A673 (cell line): ENCODE measurements around the gene RAB1B. TPM values are rescaled to one million over a fixed set of nuclear protein-coding genes. Genes with fewer than 3 reads are reported as not detected.

Experiments used
- Bru-seq: library from RNA; stranded (reverse); fragments of 400-500 nt; gene quantifications from one replicate; lab custom pipeline; 2021; lab: Mats Ljungman, UMichigan
- BruChase-seq, 2 experiments: library from RNA; stranded (reverse); fragments of 400-500 nt; gene quantifications; one replicate each; lab custom pipeline; 2021; lab: Mats Ljungman, UMichigan
- BruUV-seq: library from RNA; stranded (reverse); fragments of 400-500 nt; replicated peaks from 2 replicates; lab custom pipeline; 2021; lab: Mats Ljungman, UMichigan
- CTCF ChIA-PET: fragments of 300-600 bp; sonication (Branson Sonifier 250); formaldehyde crosslinking; loops from one replicate; lab custom pipeline; 2022; ENCODE audit warnings: antibody characterized with exemption; lab: Charles Lee
- POLR2A ChIA-PET: fragments of 300-600 bp; sonication (Branson Sonifier 250); formaldehyde crosslinking; loops from one replicate; lab custom pipeline; 2022; ENCODE audit warnings: antibody characterized with exemption; ENCODE audit not compliant: low non-redundant PET; lab: Charles Lee
- DNase-seq: peaks from one replicate; pipeline ENCODE4 v3.0.0-alpha.2; 2015; ENCODE audit warnings: low spot score
- H3K27ac ChIP-seq: fragments of 200-600 bp; sonication (generic); 2 replicates; pipeline ENCODE4 v1.5.1; 2016; ENCODE audit warnings: mixed run types, low read depth, mild to moderate bottlenecking, mixed read lengths, antibody characterized with exemption, low read length; ENCODE audit not compliant: poor library complexity, severe bottlenecking
- H3K27me3 ChIP-seq: fragments of 200-600 bp; sonication (generic); replicated peaks from 2 replicates; pipeline ENCODE4 v1.6.1; 2017; ENCODE audit warnings: mixed run types, low read depth, mild to moderate bottlenecking, mixed read lengths, antibody characterized with exemption, low read length; ENCODE audit not compliant: insufficient read depth, poor library complexity
- H3K36me3 ChIP-seq: fragments of 200-600 bp; sonication (generic); 2 replicates; pipeline ENCODE4 v1.6.1; 2016; ENCODE audit warnings: mixed run types, mild to moderate bottlenecking, mixed read lengths, antibody characterized with exemption, low read length; ENCODE audit not compliant: insufficient read depth, poor library complexity, severe bottlenecking
- H3K4me1 ChIP-seq: fragments of 200-600 bp; sonication (generic); 2 replicates; pipeline ENCODE4 v1.6.1; 2017; ENCODE audit warnings: mixed run types, mild to moderate bottlenecking, mixed read lengths, antibody characterized with exemption, low read length; ENCODE audit not compliant: insufficient read depth, poor library complexity, severe bottlenecking
- H3K4me3 ChIP-seq: fragments of 200-600 bp; sonication (generic); 2 replicates; pipeline ENCODE4 v1.5.1; 2016; ENCODE audit warnings: low read depth, mixed run types, mild to moderate bottlenecking, mixed read lengths, low read length; ENCODE audit not compliant: poor library complexity, severe bottlenecking
- H3K9me3 ChIP-seq: fragments of 200-600 bp; sonication (generic); 2 replicates; pipeline ENCODE4 v1.6.1; 2016; ENCODE audit warnings: mixed run types, low read depth, mild to moderate bottlenecking, mixed read lengths, antibody characterized with exemption, low read length; ENCODE audit not compliant: poor library complexity, severe bottlenecking
- CTCF ChIP-seq: fragments of 300-800, 200-600 bp; sonication (generic); conservative IDR thresholded peaks from 2 replicates; pipeline ENCODE4 v1.5.1; 2017; ENCODE audit warnings: low read depth, mild to moderate bottlenecking, antibody characterized with exemption, low read length, moderate library complexity, mixed read lengths
- EZH2 ChIP-seq: fragments of 200-600 bp; sonication (generic); IDR thresholded peaks from 2 replicates; pipeline ENCODE4 v1.6.1; 2017; ENCODE audit warnings: borderline replicate concordance, low read depth, mild to moderate bottlenecking, mixed read lengths, antibody characterized with exemption, low read length; ENCODE audit not compliant: poor library complexity, severe bottlenecking
- intact Hi-C: fragments of 100-400 bp; cut with micrococcal nuclease; formaldehyde crosslinking; loops from one replicate; pipeline ENCODE4 v1.10.0; 2022; ENCODE audit not compliant: unreplicated experiment
- long read RNA-seq: library from polyadenylated mRNA; stranded (forward); transcript quantifications from one replicate; pipeline ENCODE4 v2.0.0, GENCODE V29; 2022
- total RNA-seq: library from RNA; stranded (reverse); gene quantifications from 2 replicates; pipeline ENCODE4 v1.2.3, GENCODE V29; 2021

Gene RAB1B
- 171 and 186 TPM in 2 replicates for total RNA-seq
- Bru-seq, nascent RNA: percentile 76 among the genes with signal in this experiment
- percentile 78 among the genes with signal in this experiment for BruChase-seq, experiment 1, labeled RNA remaining after a 2-hour chase
- BruChase-seq, experiment 2, labeled RNA remaining after a 6-hour chase: percentile 93 among the genes with signal in this experiment
- long read RNA-seq, transcript RAB1B-201 (6 exons, 2,007 nt): major isoform, 14 of 71 reads
- long read RNA-seq, partial matches to known transcripts: 1 of 71 reads
- long read RNA-seq, other reads (novel, unspliced or antisense): 56 of 71 reads

DNA sequence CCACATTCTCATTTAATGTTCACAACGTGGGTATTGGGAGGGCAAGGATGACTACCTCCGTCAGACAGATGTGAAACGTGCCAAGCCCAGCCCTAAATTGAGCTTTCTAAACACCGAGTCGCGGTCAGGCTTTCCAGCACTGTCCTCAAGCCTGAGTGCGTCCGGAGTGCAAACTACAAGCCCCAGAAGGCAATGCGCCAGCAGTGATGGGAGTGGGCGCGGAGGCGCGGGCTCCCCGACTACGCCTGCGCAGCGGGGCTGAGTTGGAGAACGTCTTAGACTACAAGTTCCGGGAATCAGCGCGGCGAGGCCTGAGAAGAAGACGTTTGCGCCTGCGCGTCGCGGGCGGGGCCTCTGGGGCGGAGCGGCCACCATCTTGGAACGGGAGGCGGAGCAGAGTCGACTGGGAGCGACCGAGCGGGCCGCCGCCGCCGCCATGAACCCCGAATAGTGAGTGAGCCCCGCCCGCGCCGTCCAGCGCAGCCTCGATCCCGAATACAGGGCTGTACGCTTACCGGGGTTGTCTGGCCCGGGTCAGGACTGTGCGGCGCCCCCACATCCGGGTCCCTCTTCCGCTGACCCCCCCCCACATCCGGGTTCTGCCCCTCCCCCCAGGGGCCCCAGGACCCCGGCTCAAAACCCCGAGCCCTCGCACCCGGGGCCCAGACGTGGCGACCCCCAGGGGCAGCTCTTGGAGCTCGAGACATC lies at the start of gene RAB1B:
TSS of gene RAB1B (plus strand) at position 396 of the 708 bp plus-strand sequence. CDS start at position 437, 41 bp downstream.
- no TSS peak for BruUV-seq
- intact Hi-C loops: no loop called here
- no peak for TF ChIP-seq CTCF
- TF ChIP-seq EZH2: no peak
- Histone ChIP-seq H3K27ac (peak within 1 kb of the TSS; percentile 96), H3K4me3 (peak within 1 kb of the TSS; percentile 81), H3K9me3 (no peaks in the 10 kb centered on the region), H3K27me3 (no peaks in the 10 kb centered on the region), H3K4me1 (peaks cover 13% of the 10 kb centered on the region), H3K36me3 (peaks cover 33% of the 10 kb centered on the region)
- POLR2A ChIA-PET: interaction anchor here (0.7 kb wide), 1 partner anchor 14 kb away, joined by 3 read pairs; no protein-coding TSS in a partner anchor
- DNase-seq: peak; percentile 100
- CTCF ChIA-PET: interaction anchor here (0.6 to 1.1 kb wide), 2 partner anchors 14 to 282 kb away, joined by 3 to 5 read pairs; no protein-coding TSS in a partner anchor

DNA sequence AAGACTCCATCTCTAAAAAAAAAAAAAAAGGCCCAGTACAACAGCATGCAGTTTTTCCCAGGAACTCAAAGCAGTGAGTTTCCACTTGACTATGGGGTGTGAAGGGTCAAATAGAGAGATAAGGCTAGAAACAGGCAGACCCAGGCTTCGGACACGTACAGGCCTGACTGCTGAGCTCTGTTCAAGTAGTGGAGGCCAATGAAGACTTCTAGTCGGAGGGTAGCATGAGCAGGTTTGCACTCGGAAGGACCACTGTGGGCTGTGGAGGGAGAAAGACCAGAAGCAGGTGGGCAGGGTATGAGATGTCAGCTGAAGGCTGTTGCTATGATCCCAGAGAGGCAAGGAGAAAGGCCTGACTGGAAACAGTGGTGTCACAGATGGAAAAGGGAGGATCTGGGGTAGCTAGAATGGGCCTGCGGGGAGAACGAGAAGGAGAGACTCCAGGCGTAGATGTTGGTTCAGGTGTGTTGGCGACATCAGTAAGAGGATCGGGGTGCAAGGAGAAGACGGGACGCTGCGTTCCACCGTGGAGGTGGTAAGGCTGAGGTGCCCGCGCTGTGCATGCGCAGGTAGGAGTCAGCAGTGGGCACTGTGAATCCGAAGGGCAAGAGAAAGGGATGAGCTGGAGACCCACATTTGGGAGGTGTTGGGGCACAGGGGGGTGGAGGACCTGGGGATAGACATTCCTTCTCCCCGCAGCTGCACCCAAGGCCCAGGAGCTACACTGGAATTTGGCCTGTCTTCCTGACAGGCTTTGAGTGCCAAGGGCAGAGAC lies 49.4 kb upstream of the RAB1B start:
- Histone ChIP-seq H3K27me3 (no peaks in the 10 kb centered on the region), H3K4me1 (no peaks in the 10 kb centered on the region), H3K4me3 (no peak overlapping the region), H3K36me3 (peaks cover 3% of the 10 kb centered on the region), H3K9me3 (no peaks in the 10 kb centered on the region), H3K27ac (no peak overlapping the region)
- no peak for TF ChIP-seq CTCF
- no peak for TF ChIP-seq EZH2
- intact Hi-C loops: no loop called here
- ChIA-PET CTCF (interaction anchor here (0.6 kb wide), 1 partner anchor 16 kb away, joined by 3 read pairs; no protein-coding TSS in a partner anchor), POLR2A (no interaction called here)
- BruUV-seq: no TSS peak
- DNase-seq: no peak
